KG1 (cell line): ENCODE results near the gene COX10.
"Not testable (repeated sequence)": the region's sequence is repeated elsewhere in the genome, so short reads cannot be mapped to it uniquely, and the experiment has no call there.

Experiments
- DNase-seq: peaks from one replicate; lab custom pipeline; 2025; lab: John Stamatoyannopoulos, UW

COX10 gene

GRCh38 chr17:14069251-14070021 lies at the start of gene COX10:
TSS of gene COX10 (plus strand) at chr17:14069504. CDS start at chr17:14069606, 102 bp downstream.
- peak; percentile 3 for DNase-seq

GRCh38 chr17:14021651-14022294 lies 47.5 kb upstream of the COX10 start:
- DNase-seq: not testable (repeated sequence)

- not testable (repeated sequence) for DNase-seq
These were observed 39.5 kb upstream of the COX10 start for GRCh38 chr17:14029755-14030154.

GRCh38 chr17:14032234-14032633 lies 37.1 kb upstream of the COX10 start:
- no peak for DNase-seq

- no peak for DNase-seq
These were observed 36.1 kb upstream of the COX10 start for GRCh38 chr17:14033166-14033565.

- no peak for DNase-seq
These were observed 31.9 kb upstream of the COX10 start for GRCh38 chr17:14037453-14037852.

GRCh38 chr17:14038206-14038605 lies 31.1 kb upstream of the COX10 start:
- DNase-seq: no peak

- DNase-seq: no peak
These were observed 26.9 kb upstream of the COX10 start for GRCh38 chr17:14042411-14042810.

GRCh38 chr17:14044702-14045101 lies 24.6 kb upstream of the COX10 start:
- DNase-seq: no peak

GRCh38 chr17:14046978-14047377 lies 22.3 kb upstream of the COX10 start:
- no peak for DNase-seq

- DNase-seq: no peak
These were observed 21.7 kb upstream of the COX10 start for GRCh38 chr17:14047591-14047990.

- DNase-seq: no peak
These were observed 21.1 kb upstream of the COX10 start for GRCh38 chr17:14048169-14048568.

GRCh38 chr17:14050616-14051015 lies 18.7 kb upstream of the COX10 start:
- no peak for DNase-seq

GRCh38 chr17:14051692-14052091 lies 17.6 kb upstream of the COX10 start:
- DNase-seq: no peak

GRCh38 chr17:14052886-14053615 lies 16.3 kb upstream of the COX10 start:
- DNase-seq: no peak

GRCh38 chr17:14057591-14057990 lies 11.7 kb upstream of the COX10 start:
- no peak for DNase-seq

- DNase-seq: no peak
These were observed 11.3 kb upstream of the COX10 start for GRCh38 chr17:14058051-14058450.

- DNase-seq: no peak
These were observed 8.6 kb upstream of the COX10 start for GRCh38 chr17:14060706-14061105.

GRCh38 chr17:14061666-14062560 lies 7.4 kb upstream of the COX10 start:
- DNase-seq: no peak

GRCh38 chr17:14067347-14067746 lies 2.0 kb upstream of the COX10 start:
- no peak for DNase-seq

- DNase-seq: no peak
These were observed 608 bp upstream of the COX10 start for GRCh38 chr17:14068542-14069250.
